HEK293 (cell line): Measurements from ENCODE around the gene SMIM36.
A peak's percentile ranks its signal among the peaks of the same experiment; 100 is the strongest.

Experiments
- CTCF ChIA-PET: fragments of 350-600 bp; formaldehyde crosslinking; extraction: SDS; loops from one replicate; lab custom pipeline; 2021; ENCODE audit warnings: antibody characterized with exemption; lab: Yijun Ruan, JAX
- POLR2A ChIA-PET: fragments of 300-600 bp; formaldehyde crosslinking; extraction: SDS; loops from one replicate; lab custom pipeline; 2020; ENCODE audit warnings: antibody characterized with exemption, inconsistent platforms; lab: Yijun Ruan, JAX
- H3K27ac ChIP-seq: fragments of 200-500 bp; sonication (Bioruptor generic); 2 replicates; pipeline ENCODE4 v1.5.1; 2014; ENCODE audit warnings: low read depth, low read length, control low read depth, inconsistent platforms; ENCODE audit errors: extremely low read depth
- H3K36me3 ChIP-seq, 2 experiments: fragments of 200-500 bp in 1 of 2; sonication (Bioruptor generic) in 1 of 2; 1 replicate in 1 of 2; 2 replicates in 1 of 2; pipeline ENCODE4 v1.5.1; 2014 to 2017; ENCODE audit warnings: inconsistent platforms in 2 of 2, low read length in 2 of 2; ENCODE audit not compliant: control insufficient read depth in 2 of 2, insufficient read depth in 1 of 2
- H3K4me1 ChIP-seq: fragments of 200-500 bp; sonication (Bioruptor generic); 2 replicates; pipeline ENCODE4 v1.5.1; 2014; ENCODE audit warnings: mild to moderate bottlenecking, low read length, inconsistent platforms; ENCODE audit not compliant: control insufficient read depth, insufficient read depth
- H3K4me3 ChIP-seq: 2 replicates; pipeline ENCODE4 v1.5.1; 2011; ENCODE audit warnings: low read depth, mild to moderate bottlenecking, control low read depth, low read length, moderate library complexity
- H3K9me3 ChIP-seq: fragments of 200-500 bp; sonication (Bioruptor generic); 2 replicates; pipeline ENCODE4 v1.5.1; 2014; ENCODE audit warnings: low read depth, low read length, inconsistent platforms; ENCODE audit not compliant: control insufficient read depth, insufficient read depth
- BCL11B ChIP-seq: fragments of 450-650 bp; formaldehyde crosslinking; IDR thresholded peaks from 2 replicates; pipeline ENCODE4 v1.5.1; 2016; ENCODE audit warnings: low read depth, missing biosample characterization, missing genetic modification characterization
- GLIS2 ChIP-seq: fragments of 450-650 bp; formaldehyde crosslinking; IDR thresholded peaks from 2 replicates; pipeline ENCODE4 v1.5.1; 2016; ENCODE audit warnings: missing biosample characterization, missing genetic modification characterization
- HOXA7 ChIP-seq: sonication (generic); formaldehyde crosslinking; IDR thresholded peaks from 2 replicates; pipeline ENCODE4 v1.8.1; 2022; ENCODE audit warnings: missing genetic modification reagents, borderline replicate concordance
- KLF10 ChIP-seq: fragments of 450-650 bp; IDR thresholded peaks from 2 replicates; pipeline ENCODE4 v1.5.1; 2018; ENCODE audit warnings: missing biosample characterization, mild to moderate bottlenecking, missing genetic modification characterization
- KLF16 ChIP-seq: fragments of 450-650 bp; formaldehyde crosslinking; IDR thresholded peaks from 2 replicates; pipeline ENCODE4 v1.5.1; 2017; ENCODE audit warnings: missing biosample characterization, missing genetic modification characterization
- YY2 ChIP-seq: fragments of 450-650 bp; formaldehyde crosslinking; IDR thresholded peaks from 2 replicates; pipeline ENCODE4 v1.5.1; 2016; ENCODE audit warnings: missing biosample characterization, missing genetic modification characterization
- ZBTB20 ChIP-seq: fragments of 450-650 bp; formaldehyde crosslinking; IDR thresholded peaks from 2 replicates; pipeline ENCODE4 v1.5.1; 2016; ENCODE audit warnings: missing biosample characterization, missing genetic modification characterization
- ZBTB21 ChIP-seq: fragments of 450-650 bp; formaldehyde crosslinking; IDR thresholded peaks from 2 replicates; pipeline ENCODE4 v1.5.1; 2017; ENCODE audit warnings: missing biosample characterization, missing genetic modification characterization
- ZNF175 ChIP-seq: fragments of 450-650 bp; formaldehyde crosslinking; IDR thresholded peaks from 2 replicates; pipeline ENCODE4 v1.5.1; 2016; ENCODE audit warnings: missing biosample characterization, missing genetic modification characterization
- ZNF266 ChIP-seq: fragments of 450-650 bp; formaldehyde crosslinking; IDR thresholded peaks from 2 replicates; pipeline ENCODE4 v1.5.1; 2016; ENCODE audit warnings: missing biosample characterization, missing genetic modification characterization, low read depth
- ZNF311 ChIP-seq: fragments of 450-650 bp; formaldehyde crosslinking; IDR thresholded peaks from 2 replicates; pipeline ENCODE4 v1.5.1; 2017; ENCODE audit warnings: missing biosample characterization, missing genetic modification characterization, borderline replicate concordance
- ZNF366 ChIP-seq: fragments of 450-650 bp; formaldehyde crosslinking; conservative IDR thresholded peaks from 2 replicates; pipeline ENCODE4 v1.5.1; 2016; ENCODE audit warnings: missing biosample characterization, missing genetic modification characterization
- ZNF548 ChIP-seq: fragments of 450-650 bp; formaldehyde crosslinking; IDR thresholded peaks from 2 replicates; pipeline ENCODE4 v1.5.1; 2016; ENCODE audit warnings: missing biosample characterization, missing genetic modification characterization
- ZNF621 ChIP-seq: fragments of 450-650 bp; formaldehyde crosslinking; IDR thresholded peaks from 2 replicates; pipeline ENCODE4 v1.5.1; 2017; ENCODE audit warnings: missing biosample characterization, missing genetic modification characterization
- ZNF624 ChIP-seq: fragments of 450-650 bp; formaldehyde crosslinking; IDR thresholded peaks from 2 replicates; pipeline ENCODE4 v1.5.1; 2017; ENCODE audit warnings: missing biosample characterization, missing genetic modification characterization
- ZNF837 ChIP-seq: fragments of 450-650 bp; formaldehyde crosslinking; IDR thresholded peaks from 2 replicates; pipeline ENCODE4 v1.5.1; 2016; ENCODE audit warnings: missing biosample characterization, missing genetic modification characterization
- TF ChIP-seq, protein P1 (sequence below): fragments of 450-650 bp; formaldehyde crosslinking; IDR thresholded peaks from 2 replicates; pipeline ENCODE4 v1.5.1; 2016; ENCODE audit warnings: missing biosample characterization, missing genetic modification characterization
- TF ChIP-seq, protein P2 (sequence below): fragments of 450-650 bp; formaldehyde crosslinking; IDR thresholded peaks from 2 replicates; pipeline ENCODE4 v1.5.1; 2016; ENCODE audit warnings: missing biosample characterization, missing genetic modification characterization
- TF ChIP-seq, protein P3 (sequence below): fragments of 450-650 bp; formaldehyde crosslinking; IDR thresholded peaks from 2 replicates; pipeline ENCODE4 v1.5.1; 2016; ENCODE audit warnings: missing biosample characterization, missing genetic modification characterization
- TF ChIP-seq, protein P4 (sequence below): fragments of 450-650 bp; formaldehyde crosslinking; IDR thresholded peaks from 2 replicates; pipeline ENCODE4 v1.5.1; 2016; ENCODE audit warnings: missing biosample characterization, missing genetic modification characterization
- TF ChIP-seq, protein P5 (sequence below): fragments of 450-650 bp; formaldehyde crosslinking; IDR thresholded peaks from 2 replicates; pipeline ENCODE4 v1.5.1; 2017; ENCODE audit warnings: missing biosample characterization, mild to moderate bottlenecking, missing genetic modification characterization, moderate library complexity
- TF ChIP-seq, protein P6 (sequence below): fragments of 450-650 bp; formaldehyde crosslinking; IDR thresholded peaks from 2 replicates; pipeline ENCODE4 v1.5.1; 2016; ENCODE audit warnings: missing biosample characterization, missing genetic modification characterization

SMIM36 gene

DNA sequence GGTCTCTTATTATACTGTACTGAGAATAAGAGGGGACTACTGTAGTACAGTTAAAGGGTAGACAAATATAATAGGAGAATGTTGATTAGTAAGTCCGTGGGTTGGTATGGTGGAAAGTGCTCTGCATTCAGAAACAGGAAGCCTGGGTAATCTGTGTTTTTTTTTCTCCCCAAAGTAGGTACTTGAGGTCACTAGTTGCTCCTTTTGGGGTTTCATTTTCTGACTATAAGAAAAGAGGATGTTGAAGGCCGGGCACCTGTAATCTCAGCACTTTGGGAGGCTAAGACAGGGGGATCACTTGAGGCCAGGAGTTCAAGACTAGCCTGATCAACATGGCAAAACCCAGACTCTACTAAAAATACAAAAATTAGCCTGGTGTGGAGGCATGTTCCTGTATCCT is 47.7 kb downstream of the SMIM36 start:
- ChIA-PET CTCF (no interaction called here), POLR2A (no interaction called here)
- H3K9me3 ChIP-seq = no peaks in the 10 kb centered on the region
- H3K4me1 ChIP-seq = peaks cover 8% of the 10 kb centered on the region; the same call in 1 of the 2 replicates
- no peak overlapping the region for H3K27ac ChIP-seq
- H3K36me3 ChIP-seq = no peaks in the 10 kb centered on the region
- H3K4me3 ChIP-seq = no peak overlapping the region
- TF ChIP-seq YY2 (tag by site-specific recombination) (no peak), ZNF175 (no peak)

DNA sequence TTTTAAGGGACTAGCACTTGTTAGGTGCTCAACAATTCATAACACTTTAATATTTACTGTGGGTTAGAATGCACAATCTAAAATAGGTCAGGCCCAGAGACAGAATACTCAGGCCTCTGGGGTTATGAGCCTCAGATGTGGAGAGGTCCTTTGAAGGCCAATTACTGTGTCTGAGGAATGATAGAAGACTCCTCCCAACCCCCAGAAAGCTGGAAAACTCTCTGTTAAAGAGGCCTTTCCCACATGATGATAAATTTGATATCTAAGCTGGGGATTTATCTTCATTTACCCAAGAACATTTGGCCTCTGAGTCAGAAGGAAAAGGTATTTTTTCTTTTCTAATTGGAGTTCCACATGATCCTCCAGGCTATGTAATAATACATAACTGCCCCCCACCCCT is 48.5 kb downstream of the SMIM36 start:
- CTCF ChIA-PET = interaction anchor here (0.6 kb wide), 1 partner anchor 98 kb away, joined by 3 read pairs; no protein-coding TSS in a partner anchor
- Histone ChIP-seq H3K36me3 (no peaks in the 10 kb centered on the region), H3K27ac (0 out of 2 replicates have a peak overlapping the region, but pooled peaks have one; percentile 18), H3K4me1 (peaks cover 9% of the 10 kb centered on the region; the same call in 1 of the 2 replicates), H3K9me3 (no peaks in the 10 kb centered on the region), H3K4me3 (no peak overlapping the region)
- POLR2A ChIA-PET = interaction anchor here (0.7 kb wide), 1 partner anchor 27 kb away, joined by 3 read pairs; no protein-coding TSS in a partner anchor
- TF ChIP-seq, protein P1, sequence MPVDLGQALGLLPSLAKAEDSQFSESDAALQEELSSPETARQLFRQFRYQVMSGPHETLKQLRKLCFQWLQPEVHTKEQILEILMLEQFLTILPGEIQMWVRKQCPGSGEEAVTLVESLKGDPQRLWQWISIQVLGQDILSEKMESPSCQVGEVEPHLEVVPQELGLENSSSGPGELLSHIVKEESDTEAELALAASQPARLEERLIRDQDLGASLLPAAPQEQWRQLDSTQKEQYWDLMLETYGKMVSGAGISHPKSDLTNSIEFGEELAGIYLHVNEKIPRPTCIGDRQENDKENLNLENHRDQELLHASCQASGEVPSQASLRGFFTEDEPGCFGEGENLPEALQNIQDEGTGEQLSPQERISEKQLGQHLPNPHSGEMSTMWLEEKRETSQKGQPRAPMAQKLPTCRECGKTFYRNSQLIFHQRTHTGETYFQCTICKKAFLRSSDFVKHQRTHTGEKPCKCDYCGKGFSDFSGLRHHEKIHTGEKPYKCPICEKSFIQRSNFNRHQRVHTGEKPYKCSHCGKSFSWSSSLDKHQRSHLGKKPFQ = no peak
- TF ChIP-seq, protein P2, sequence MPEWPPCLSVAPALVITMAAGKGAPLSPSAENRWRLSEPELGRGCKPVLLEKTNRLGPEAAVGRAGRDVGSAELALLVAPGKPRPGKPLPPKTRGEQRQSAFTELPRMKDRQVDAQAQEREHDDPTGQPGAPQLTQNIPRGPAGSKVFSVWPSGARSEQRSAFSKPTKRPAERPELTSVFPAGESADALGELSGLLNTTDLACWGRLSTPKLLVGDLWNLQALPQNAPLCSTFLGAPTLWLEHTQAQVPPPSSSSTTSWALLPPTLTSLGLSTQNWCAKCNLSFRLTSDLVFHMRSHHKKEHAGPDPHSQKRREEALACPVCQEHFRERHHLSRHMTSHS = no peak
- TF ChIP-seq ZNF548 (tag by site-specific recombination) = no peak
- TF ChIP-seq, protein P3, sequence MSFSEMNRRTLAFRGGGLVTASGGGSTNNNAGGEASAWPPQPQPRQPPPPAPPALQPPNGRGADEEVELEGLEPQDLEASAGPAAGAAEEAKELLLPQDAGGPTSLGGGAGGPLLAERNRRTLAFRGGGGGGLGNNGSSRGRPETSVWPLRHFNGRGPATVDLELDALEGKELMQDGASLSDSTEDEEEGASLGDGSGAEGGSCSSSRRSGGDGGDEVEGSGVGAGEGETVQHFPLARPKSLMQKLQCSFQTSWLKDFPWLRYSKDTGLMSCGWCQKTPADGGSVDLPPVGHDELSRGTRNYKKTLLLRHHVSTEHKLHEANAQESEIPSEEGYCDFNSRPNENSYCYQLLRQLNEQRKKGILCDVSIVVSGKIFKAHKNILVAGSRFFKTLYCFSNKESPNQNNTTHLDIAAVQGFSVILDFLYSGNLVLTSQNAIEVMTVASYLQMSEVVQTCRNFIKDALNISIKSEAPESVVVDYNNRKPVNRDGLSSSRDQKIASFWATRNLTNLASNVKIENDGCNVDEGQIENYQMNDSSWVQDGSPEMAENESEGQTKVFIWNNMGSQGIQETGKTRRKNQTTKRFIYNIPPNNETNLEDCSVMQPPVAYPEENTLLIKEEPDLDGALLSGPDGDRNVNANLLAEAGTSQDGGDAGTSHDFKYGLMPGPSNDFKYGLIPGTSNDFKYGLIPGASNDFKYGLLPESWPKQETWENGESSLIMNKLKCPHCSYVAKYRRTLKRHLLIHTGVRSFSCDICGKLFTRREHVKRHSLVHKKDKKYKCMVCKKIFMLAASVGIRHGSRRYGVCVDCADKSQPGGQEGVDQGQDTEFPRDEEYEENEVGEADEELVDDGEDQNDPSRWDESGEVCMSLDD (tag by site-specific recombination) = no peak
- TF ChIP-seq ZBTB21 (tag by site-specific recombination) = no peak
- TF ChIP-seq, protein P4, sequence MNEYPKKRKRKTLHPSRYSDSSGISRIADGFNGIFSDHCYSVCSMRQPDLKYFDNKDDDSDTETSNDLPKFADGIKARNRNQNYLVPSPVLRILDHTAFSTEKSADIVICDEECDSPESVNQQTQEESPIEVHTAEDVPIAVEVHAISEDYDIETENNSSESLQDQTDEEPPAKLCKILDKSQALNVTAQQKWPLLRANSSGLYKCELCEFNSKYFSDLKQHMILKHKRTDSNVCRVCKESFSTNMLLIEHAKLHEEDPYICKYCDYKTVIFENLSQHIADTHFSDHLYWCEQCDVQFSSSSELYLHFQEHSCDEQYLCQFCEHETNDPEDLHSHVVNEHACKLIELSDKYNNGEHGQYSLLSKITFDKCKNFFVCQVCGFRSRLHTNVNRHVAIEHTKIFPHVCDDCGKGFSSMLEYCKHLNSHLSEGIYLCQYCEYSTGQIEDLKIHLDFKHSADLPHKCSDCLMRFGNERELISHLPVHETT (tag by site-specific recombination) = no peak
- TF ChIP-seq ZNF624 (tag by site-specific recombination) = no peak
- no peak for TF ChIP-seq HOXA7 (CRISPR knock-in tag)
- TF ChIP-seq, protein P5, sequence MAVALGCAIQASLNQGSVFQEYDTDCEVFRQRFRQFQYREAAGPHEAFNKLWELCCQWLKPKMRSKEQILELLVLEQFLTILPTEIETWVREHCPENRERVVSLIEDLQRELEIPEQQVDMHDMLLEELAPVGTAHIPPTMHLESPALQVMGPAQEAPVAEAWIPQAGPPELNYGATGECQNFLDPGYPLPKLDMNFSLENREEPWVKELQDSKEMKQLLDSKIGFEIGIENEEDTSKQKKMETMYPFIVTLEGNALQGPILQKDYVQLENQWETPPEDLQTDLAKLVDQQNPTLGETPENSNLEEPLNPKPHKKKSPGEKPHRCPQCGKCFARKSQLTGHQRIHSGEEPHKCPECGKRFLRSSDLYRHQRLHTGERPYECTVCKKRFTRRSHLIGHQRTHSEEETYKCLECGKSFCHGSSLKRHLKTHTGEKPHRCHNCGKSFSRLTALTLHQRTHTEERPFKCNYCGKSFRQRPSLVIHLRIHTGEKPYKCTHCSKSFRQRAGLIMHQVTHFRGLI (tag by site-specific recombination) = no peak
- no peak for TF ChIP-seq ZNF266
- TF ChIP-seq KLF16 (tag by site-specific recombination) = no peak
- TF ChIP-seq ZNF311 (tag by site-specific recombination) = no peak
- TF ChIP-seq BCL11B (tag by site-specific recombination) = no peak
- no peak for TF ChIP-seq ZNF621
- TF ChIP-seq ZNF366 (tag by site-specific recombination) = no peak
- TF ChIP-seq KLF10 (tag by site-specific recombination) = no peak
- no peak for TF ChIP-seq ZNF837 (tag by site-specific recombination)
- TF ChIP-seq ZBTB20 (tag by site-specific recombination) = no peak
- TF ChIP-seq, protein P6, sequence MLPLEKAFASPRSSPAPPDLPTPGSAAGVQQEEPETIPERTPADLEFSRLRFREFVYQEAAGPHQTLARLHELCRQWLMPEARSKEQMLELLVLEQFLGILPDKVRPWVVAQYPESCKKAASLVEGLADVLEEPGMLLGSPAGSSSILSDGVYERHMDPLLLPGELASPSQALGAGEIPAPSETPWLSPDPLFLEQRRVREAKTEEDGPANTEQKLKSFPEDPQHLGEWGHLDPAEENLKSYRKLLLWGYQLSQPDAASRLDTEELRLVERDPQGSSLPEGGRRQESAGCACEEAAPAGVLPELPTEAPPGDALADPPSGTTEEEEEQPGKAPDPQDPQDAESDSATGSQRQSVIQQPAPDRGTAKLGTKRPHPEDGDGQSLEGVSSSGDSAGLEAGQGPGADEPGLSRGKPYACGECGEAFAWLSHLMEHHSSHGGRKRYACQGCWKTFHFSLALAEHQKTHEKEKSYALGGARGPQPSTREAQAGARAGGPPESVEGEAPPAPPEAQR = no peak
- TF ChIP-seq GLIS2 (tag by site-specific recombination) = no peak
